Measurements from ENCODE around the gene TMC7.
"Not testable (repeated sequence)": the region's sequence is repeated elsewhere in the genome, so short reads cannot be mapped to it uniquely, and the experiment has no call there.

DNA sequence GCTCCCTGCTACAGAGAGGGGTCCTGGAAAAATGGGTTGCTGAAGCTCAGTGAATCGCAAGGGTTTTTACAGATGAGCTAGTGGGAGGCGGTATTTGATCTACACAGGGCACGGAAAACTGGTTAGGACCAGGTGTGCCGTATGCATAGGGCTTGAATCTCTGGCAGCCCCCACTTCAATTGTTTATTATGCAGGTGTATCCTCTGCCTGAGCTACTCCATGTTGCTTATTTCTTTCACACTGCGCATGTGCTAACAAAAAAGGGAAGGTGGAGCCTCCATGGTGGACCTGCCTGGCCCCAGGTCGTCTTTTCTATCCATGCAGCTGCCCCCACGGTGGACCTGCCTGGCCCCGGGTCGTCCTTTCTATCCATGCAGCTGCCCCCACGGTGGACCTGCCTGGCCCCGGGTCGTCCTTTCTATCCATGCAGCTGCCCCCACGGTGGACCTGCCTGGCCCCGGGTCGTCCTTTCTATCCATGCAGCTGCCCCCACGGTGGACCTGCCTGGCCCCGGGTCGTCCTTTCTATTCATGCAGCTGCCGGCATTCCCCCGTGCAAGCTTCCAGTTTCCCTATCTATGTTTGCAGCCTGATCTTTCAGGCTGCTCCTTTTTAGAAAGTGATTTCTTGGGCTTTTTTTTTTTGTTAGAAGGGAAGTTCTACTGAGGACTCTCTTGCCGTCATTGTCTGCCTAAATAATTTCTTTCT, 27.7 kb upstream of the TMC7 start:
- TF ChIP-seq CREM (IDR thresholded peaks at IDR 0.05; ENCODE audit: low read depth); JUN (IDR thresholded peaks at IDR 0.05; ENCODE audit: borderline replicate concordance, low read depth, low read length); JUN (CRISPR knock-in tag; IDR thresholded peaks at IDR 0.05; ENCODE audit: borderline replicate concordance); FOXJ3 (CRISPR knock-in tag; IDR thresholded peaks at IDR 0.05); FIP1L1 (IDR thresholded peaks at IDR 0.05; ENCODE audit: low read depth, low read length, poor library complexity, severe bottlenecking); ILF3 (IDR thresholded peaks at IDR 0.05; ENCODE audit: borderline replicate concordance): not testable (repeated sequence)
- TF ChIP-seq, protein P1, sequence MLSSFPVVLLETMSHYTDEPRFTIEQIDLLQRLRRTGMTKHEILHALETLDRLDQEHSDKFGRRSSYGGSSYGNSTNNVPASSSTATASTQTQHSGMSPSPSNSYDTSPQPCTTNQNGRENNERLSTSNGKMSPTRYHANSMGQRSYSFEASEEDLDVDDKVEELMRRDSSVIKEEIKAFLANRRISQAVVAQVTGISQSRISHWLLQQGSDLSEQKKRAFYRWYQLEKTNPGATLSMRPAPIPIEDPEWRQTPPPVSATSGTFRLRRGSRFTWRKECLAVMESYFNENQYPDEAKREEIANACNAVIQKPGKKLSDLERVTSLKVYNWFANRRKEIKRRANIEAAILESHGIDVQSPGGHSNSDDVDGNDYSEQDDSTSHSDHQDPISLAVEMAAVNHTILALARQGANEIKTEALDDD (IDR thresholded peaks at IDR 0.05): not testable (repeated sequence)
- TF ChIP-seq, protein P2, sequence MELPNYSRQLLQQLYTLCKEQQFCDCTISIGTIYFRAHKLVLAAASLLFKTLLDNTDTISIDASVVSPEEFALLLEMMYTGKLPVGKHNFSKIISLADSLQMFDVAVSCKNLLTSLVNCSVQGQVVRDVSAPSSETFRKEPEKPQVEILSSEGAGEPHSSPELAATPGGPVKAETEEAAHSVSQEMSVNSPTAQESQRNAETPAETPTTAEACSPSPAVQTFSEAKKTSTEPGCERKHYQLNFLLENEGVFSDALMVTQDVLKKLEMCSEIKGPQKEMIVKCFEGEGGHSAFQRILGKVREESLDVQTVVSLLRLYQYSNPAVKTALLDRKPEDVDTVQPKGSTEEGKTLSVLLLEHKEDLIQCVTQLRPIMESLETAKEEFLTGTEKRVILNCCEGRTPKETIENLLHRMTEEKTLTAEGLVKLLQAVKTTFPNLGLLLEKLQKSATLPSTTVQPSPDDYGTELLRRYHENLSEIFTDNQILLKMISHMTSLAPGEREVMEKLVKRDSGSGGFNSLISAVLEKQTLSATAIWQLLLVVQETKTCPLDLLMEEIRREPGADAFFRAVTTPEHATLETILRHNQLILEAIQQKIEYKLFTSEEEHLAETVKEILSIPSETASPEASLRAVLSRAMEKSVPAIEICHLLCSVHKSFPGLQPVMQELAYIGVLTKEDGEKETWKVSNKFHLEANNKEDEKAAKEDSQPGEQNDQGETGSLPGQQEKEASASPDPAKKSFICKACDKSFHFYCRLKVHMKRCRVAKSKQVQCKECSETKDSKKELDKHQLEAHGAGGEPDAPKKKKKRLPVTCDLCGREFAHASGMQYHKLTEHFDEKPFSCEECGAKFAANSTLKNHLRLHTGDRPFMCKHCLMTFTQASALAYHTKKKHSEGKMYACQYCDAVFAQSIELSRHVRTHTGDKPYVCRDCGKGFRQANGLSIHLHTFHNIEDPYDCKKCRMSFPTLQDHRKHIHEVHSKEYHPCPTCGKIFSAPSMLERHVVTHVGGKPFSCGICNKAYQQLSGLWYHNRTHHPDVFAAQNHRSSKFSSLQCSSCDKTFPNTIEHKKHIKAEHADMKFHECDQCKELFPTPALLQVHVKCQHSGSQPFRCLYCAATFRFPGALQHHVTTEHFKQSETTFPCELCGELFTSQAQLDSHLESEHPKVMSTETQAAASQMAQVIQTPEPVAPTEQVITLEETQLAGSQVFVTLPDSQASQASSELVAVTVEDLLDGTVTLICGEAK (IDR thresholded peaks at IDR 0.05): not testable (repeated sequence)
- TF ChIP-seq, protein P2 (CRISPR knock-in tag; IDR thresholded peaks at IDR 0.05): not testable (repeated sequence)
- TF ChIP-seq, protein P3, sequence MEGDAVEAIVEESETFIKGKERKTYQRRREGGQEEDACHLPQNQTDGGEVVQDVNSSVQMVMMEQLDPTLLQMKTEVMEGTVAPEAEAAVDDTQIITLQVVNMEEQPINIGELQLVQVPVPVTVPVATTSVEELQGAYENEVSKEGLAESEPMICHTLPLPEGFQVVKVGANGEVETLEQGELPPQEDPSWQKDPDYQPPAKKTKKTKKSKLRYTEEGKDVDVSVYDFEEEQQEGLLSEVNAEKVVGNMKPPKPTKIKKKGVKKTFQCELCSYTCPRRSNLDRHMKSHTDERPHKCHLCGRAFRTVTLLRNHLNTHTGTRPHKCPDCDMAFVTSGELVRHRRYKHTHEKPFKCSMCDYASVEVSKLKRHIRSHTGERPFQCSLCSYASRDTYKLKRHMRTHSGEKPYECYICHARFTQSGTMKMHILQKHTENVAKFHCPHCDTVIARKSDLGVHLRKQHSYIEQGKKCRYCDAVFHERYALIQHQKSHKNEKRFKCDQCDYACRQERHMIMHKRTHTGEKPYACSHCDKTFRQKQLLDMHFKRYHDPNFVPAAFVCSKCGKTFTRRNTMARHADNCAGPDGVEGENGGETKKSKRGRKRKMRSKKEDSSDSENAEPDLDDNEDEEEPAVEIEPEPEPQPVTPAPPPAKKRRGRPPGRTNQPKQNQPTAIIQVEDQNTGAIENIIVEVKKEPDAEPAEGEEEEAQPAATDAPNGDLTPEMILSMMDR (IDR thresholded peaks at IDR 0.05 in 2 of 3, conservative IDR thresholded peaks at IDR 0.05 in 1 of 3; ENCODE audit: insufficient read depth in 2 of 3, low read depth in 1 of 3, low read length in 3 of 3): not testable (repeated sequence)
- TF ChIP-seq, protein P4, sequence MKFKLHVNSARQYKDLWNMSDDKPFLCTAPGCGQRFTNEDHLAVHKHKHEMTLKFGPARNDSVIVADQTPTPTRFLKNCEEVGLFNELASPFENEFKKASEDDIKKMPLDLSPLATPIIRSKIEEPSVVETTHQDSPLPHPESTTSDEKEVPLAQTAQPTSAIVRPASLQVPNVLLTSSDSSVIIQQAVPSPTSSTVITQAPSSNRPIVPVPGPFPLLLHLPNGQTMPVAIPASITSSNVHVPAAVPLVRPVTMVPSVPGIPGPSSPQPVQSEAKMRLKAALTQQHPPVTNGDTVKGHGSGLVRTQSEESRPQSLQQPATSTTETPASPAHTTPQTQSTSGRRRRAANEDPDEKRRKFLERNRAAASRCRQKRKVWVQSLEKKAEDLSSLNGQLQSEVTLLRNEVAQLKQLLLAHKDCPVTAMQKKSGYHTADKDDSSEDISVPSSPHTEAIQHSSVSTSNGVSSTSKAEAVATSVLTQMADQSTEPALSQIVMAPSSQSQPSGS (CRISPR knock-in tag; IDR thresholded peaks at IDR 0.05): not testable (repeated sequence)

All from K562 (cell line).